ENCODE results near the gene VAPA.
"Not testable (repeated sequence)": the region's sequence is repeated elsewhere in the genome, so short reads cannot be mapped to it uniquely, and the experiment has no call there.

The VAPA gene

DNA sequence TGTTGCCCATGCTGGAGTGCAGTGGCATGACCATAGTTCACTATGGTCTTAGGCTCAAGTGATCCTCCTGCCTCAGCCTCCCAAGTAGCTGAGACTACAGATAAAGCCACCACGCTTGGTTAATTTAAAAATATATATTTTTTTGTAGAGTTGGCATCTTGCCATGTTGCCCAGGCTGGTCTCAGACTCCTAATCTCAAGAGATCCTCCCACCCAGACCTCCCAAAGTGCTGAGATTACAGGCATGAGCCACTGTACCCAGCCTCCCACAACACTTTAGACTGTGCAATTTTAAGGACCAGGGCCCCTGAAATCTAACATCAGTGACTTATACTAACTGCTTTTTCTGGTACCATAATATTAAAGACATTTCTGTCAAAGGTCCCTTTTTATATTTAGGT lies 22.9 kb upstream of the VAPA start:
- Histone ChIP-seq H3K27me3 (ENCODE audit: control insufficient read depth, insufficient read depth, low read length) (no peaks in the 10 kb centered on the region), H3K4me3 (ENCODE audit: low read depth, low read length) (no peak overlapping the region), H3K36me3 (ENCODE audit: control insufficient read depth, insufficient read depth, low read length) (no peaks in the 10 kb centered on the region), H3K9ac (ENCODE audit: low read depth, low read length) (no peak overlapping the region), H3K4me1 (ENCODE audit: control insufficient read depth, insufficient read depth, low read length) (no peaks in the 10 kb centered on the region), H3K9me3 (ENCODE audit: control insufficient read depth, insufficient read depth, low read length) (no peaks in the 10 kb centered on the region)

GRCh38 chr18:9891515-9891914 lies 22.3 kb upstream of the VAPA start:
- not testable (repeated sequence) for H3K4me1 ChIP-seq (ENCODE audit: control insufficient read depth, insufficient read depth, low read length); H3K36me3 ChIP-seq (ENCODE audit: control insufficient read depth, insufficient read depth, low read length); H3K9me3 ChIP-seq (ENCODE audit: control insufficient read depth, insufficient read depth, low read length); H3K4me3 ChIP-seq (ENCODE audit: low read depth, low read length); H3K27me3 ChIP-seq (ENCODE audit: control insufficient read depth, insufficient read depth, low read length); H3K9ac ChIP-seq (ENCODE audit: low read depth, low read length)

GRCh38 chr18:9894454-9895068 lies 19.3 kb upstream of the VAPA start:
- no peak overlapping the region for H3K4me3 ChIP-seq (ENCODE audit: low read depth, low read length)
- H3K36me3 ChIP-seq (ENCODE audit: control insufficient read depth, insufficient read depth, low read length), result no peaks in the 10 kb centered on the region
- H3K4me1 ChIP-seq (ENCODE audit: control insufficient read depth, insufficient read depth, low read length), result peaks cover 2% of the 10 kb centered on the region
- no peak overlapping the region for H3K9ac ChIP-seq (ENCODE audit: low read depth, low read length)
- H3K27me3 ChIP-seq (ENCODE audit: control insufficient read depth, insufficient read depth, low read length), result no peaks in the 10 kb centered on the region
- no peaks in the 10 kb centered on the region for H3K9me3 ChIP-seq (ENCODE audit: control insufficient read depth, insufficient read depth, low read length)

GRCh38 chr18:9897129-9897528 lies 16.7 kb upstream of the VAPA start:
- no peaks in the 10 kb centered on the region for H3K27me3 ChIP-seq (ENCODE audit: control insufficient read depth, insufficient read depth, low read length)
- no peak overlapping the region for H3K9ac ChIP-seq (ENCODE audit: low read depth, low read length)
- H3K4me3 ChIP-seq (ENCODE audit: low read depth, low read length), result no peak overlapping the region
- peaks cover 11% of the 10 kb centered on the region for H3K4me1 ChIP-seq (ENCODE audit: control insufficient read depth, insufficient read depth, low read length)
- no peaks in the 10 kb centered on the region for H3K9me3 ChIP-seq (ENCODE audit: control insufficient read depth, insufficient read depth, low read length)
- H3K36me3 ChIP-seq (ENCODE audit: control insufficient read depth, insufficient read depth, low read length), result no peaks in the 10 kb centered on the region

DNA sequence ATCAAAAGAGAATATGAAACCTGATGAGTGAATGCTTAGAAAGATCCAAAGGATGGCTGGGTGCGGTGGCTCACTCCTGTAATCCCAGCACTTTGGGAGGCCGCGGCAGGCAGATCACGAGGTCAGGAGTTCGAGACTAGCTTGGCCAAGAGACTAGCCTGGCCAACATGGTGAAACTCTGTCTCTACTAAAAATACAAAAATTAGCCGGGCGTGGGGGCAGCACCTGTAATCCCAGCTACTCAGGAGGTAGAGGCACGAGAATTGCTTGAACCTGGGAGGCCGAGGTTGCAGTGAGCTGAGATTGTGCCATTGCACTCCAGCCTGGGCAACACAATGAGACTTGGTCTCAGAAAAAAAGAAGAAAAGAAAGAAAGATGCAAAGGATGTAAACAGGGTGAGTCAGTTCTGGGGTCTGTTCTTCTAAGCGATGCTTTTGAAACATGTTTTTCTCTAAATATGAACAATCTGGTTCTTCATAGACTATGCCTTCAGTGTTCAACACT lies 16.0 kb upstream of the VAPA start:
- not testable (repeated sequence) for H3K36me3 ChIP-seq (ENCODE audit: control insufficient read depth, insufficient read depth, low read length); H3K4me3 ChIP-seq (ENCODE audit: low read depth, low read length); H3K9ac ChIP-seq (ENCODE audit: low read depth, low read length); H3K27me3 ChIP-seq (ENCODE audit: control insufficient read depth, insufficient read depth, low read length); H3K9me3 ChIP-seq (ENCODE audit: control insufficient read depth, insufficient read depth, low read length)
- peaks cover 11% of the 10 kb centered on the region for H3K4me1 ChIP-seq (ENCODE audit: control insufficient read depth, insufficient read depth, low read length)

DNA sequence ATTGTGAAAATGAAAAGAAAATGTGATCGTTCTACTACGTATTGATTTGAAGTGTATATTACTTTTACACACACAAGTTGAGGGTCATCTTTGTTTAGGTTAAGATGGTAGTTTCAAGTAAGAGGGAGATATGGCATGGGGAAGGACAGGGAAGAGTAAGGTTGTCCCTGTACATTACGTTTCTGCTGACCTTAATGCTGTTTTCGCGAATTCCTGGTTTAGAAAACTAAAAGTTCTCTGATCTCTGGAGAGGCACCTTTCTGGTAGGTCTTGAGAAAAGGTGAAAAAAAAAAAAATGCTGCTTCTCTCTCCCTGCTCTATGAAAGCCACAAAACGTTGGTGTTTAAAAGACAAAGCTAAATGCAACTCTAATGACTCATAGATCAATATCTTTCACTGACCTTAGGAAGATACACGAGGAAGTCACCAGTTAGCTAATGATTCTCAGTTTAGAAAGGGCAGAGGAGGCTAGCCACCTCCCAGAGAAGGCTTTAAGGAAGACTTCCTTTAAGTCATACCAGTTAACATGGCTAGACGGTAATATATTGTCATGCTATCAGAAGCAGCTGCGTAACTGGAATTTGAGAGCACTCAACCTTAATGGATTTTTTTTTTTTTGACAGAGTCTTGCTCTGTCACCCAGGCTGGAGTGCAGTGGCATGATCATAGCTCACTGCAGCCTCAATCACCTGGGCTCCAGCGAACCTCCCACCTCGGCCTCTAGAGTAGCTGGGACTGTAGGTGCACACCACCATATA lies 14.8 kb upstream of the VAPA start:
- no peaks in the 10 kb centered on the region for H3K36me3 ChIP-seq (ENCODE audit: control insufficient read depth, insufficient read depth, low read length)
- H3K4me3 ChIP-seq (ENCODE audit: low read depth, low read length), result no peak overlapping the region
- H3K4me1 ChIP-seq (ENCODE audit: control insufficient read depth, insufficient read depth, low read length), result peaks cover 11% of the 10 kb centered on the region
- H3K9me3 ChIP-seq (ENCODE audit: control insufficient read depth, insufficient read depth, low read length), result no peaks in the 10 kb centered on the region
- H3K9ac ChIP-seq (ENCODE audit: low read depth, low read length), result peak overlapping the region; percentile 1
- H3K27me3 ChIP-seq (ENCODE audit: control insufficient read depth, insufficient read depth, low read length), result no peaks in the 10 kb centered on the region

GRCh38 chr18:9899550-9899930 lies 14.3 kb upstream of the VAPA start:
- H3K9ac ChIP-seq (ENCODE audit: low read depth, low read length); H3K36me3 ChIP-seq (ENCODE audit: control insufficient read depth, insufficient read depth, low read length); H3K4me3 ChIP-seq (ENCODE audit: low read depth, low read length); H3K9me3 ChIP-seq (ENCODE audit: control insufficient read depth, insufficient read depth, low read length); H3K27me3 ChIP-seq (ENCODE audit: control insufficient read depth, insufficient read depth, low read length): not testable (repeated sequence)
- H3K4me1 ChIP-seq (ENCODE audit: control insufficient read depth, insufficient read depth, low read length), result peaks cover 11% of the 10 kb centered on the region

GRCh38 chr18:9900699-9901098 lies 13.1 kb upstream of the VAPA start:
- Histone ChIP-seq H3K36me3 (ENCODE audit: control insufficient read depth, insufficient read depth, low read length) (no peaks in the 10 kb centered on the region), H3K27me3 (ENCODE audit: control insufficient read depth, insufficient read depth, low read length) (no peaks in the 10 kb centered on the region), H3K4me3 (ENCODE audit: low read depth, low read length) (no peak overlapping the region), H3K9ac (ENCODE audit: low read depth, low read length) (no peak overlapping the region), H3K4me1 (ENCODE audit: control insufficient read depth, insufficient read depth, low read length) (peaks cover 11% of the 10 kb centered on the region), H3K9me3 (ENCODE audit: control insufficient read depth, insufficient read depth, low read length) (no peaks in the 10 kb centered on the region)

GRCh38 chr18:9901377-9901776 lies 12.4 kb upstream of the VAPA start:
- Histone ChIP-seq H3K36me3 (ENCODE audit: control insufficient read depth, insufficient read depth, low read length) (no peaks in the 10 kb centered on the region), H3K4me3 (ENCODE audit: low read depth, low read length) (no peak overlapping the region), H3K9ac (ENCODE audit: low read depth, low read length) (no peak overlapping the region), H3K4me1 (ENCODE audit: control insufficient read depth, insufficient read depth, low read length) (peaks cover 11% of the 10 kb centered on the region), H3K9me3 (ENCODE audit: control insufficient read depth, insufficient read depth, low read length) (no peaks in the 10 kb centered on the region), H3K27me3 (ENCODE audit: control insufficient read depth, insufficient read depth, low read length) (no peaks in the 10 kb centered on the region)

DNA sequence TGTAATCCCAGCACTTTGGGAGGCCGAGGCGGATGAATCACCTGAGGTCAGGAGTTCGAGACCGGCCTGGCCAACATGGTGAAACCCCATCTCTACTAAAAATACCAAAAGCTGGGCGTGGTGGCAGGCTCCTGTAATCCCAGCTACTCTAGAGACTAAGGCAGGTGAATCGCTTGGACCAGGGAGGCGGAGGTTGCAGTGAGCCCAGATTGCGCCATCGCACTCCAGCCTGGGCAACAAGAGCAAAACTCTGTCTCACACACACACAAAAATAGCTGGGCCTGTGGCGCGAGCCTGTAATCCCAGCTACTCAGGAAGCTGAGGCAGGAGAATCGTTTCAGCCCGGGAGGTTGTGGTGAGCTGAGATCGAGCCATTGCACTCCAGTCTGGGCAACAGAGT lies 11.6 kb upstream of the VAPA start:
- H3K4me1 ChIP-seq (ENCODE audit: control insufficient read depth, insufficient read depth, low read length), result peaks cover 11% of the 10 kb centered on the region
- H3K9me3 ChIP-seq (ENCODE audit: control insufficient read depth, insufficient read depth, low read length); H3K27me3 ChIP-seq (ENCODE audit: control insufficient read depth, insufficient read depth, low read length); H3K4me3 ChIP-seq (ENCODE audit: low read depth, low read length); H3K9ac ChIP-seq (ENCODE audit: low read depth, low read length); H3K36me3 ChIP-seq (ENCODE audit: control insufficient read depth, insufficient read depth, low read length): not testable (repeated sequence)

DNA sequence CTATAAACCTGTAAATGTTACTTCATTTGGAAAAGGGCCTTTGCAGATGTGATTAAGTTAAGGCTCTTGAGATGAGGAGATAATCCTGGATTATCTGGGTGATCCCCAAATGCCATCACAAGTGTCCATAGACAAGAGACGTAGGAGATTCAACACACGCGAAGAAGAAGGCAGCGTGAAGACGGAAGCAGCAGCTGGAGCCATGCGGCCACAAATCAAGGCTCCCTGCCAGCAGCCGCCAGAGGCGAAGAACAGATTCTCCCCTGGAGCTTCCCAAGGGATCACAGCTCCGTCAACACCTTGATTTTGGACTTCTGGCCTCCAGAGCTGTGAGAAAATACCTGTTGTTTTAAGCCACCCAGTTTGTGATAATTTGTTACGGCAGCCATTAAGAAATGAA lies 11.0 kb upstream of the VAPA start:
- H3K9me3 ChIP-seq (ENCODE audit: control insufficient read depth, insufficient read depth, low read length), result no peaks in the 10 kb centered on the region
- no peak overlapping the region for H3K9ac ChIP-seq (ENCODE audit: low read depth, low read length)
- H3K36me3 ChIP-seq (ENCODE audit: control insufficient read depth, insufficient read depth, low read length), result no peaks in the 10 kb centered on the region
- no peaks in the 10 kb centered on the region for H3K27me3 ChIP-seq (ENCODE audit: control insufficient read depth, insufficient read depth, low read length)
- H3K4me3 ChIP-seq (ENCODE audit: low read depth, low read length), result no peak overlapping the region
- peaks cover 11% of the 10 kb centered on the region for H3K4me1 ChIP-seq (ENCODE audit: control insufficient read depth, insufficient read depth, low read length)

GRCh38 chr18:9905401-9905922 lies 8.4 kb upstream of the VAPA start:
- peaks cover 4% of the 10 kb centered on the region for H3K4me1 ChIP-seq (ENCODE audit: control insufficient read depth, insufficient read depth, low read length)
- H3K36me3 ChIP-seq (ENCODE audit: control insufficient read depth, insufficient read depth, low read length), result no peaks in the 10 kb centered on the region
- no peaks in the 10 kb centered on the region for H3K9me3 ChIP-seq (ENCODE audit: control insufficient read depth, insufficient read depth, low read length)
- H3K4me3 ChIP-seq (ENCODE audit: low read depth, low read length), result no peak overlapping the region
- no peaks in the 10 kb centered on the region for H3K27me3 ChIP-seq (ENCODE audit: control insufficient read depth, insufficient read depth, low read length)
- no peak overlapping the region for H3K9ac ChIP-seq (ENCODE audit: low read depth, low read length)
